PFSK-1 (cell line): ENCODE data around the gene CEP19.

ENCODE experiments used
- POLR2AphosphoS5 ChIP-seq: IDR thresholded peaks from 2 replicates; pipeline ENCODE4 v1.6.1; 2012; ENCODE audit warnings: low read depth, mild to moderate bottlenecking, control low read depth, low read length, moderate library complexity
- TAF1 ChIP-seq: IDR thresholded peaks from 2 replicates; pipeline ENCODE4 v1.6.1; 2012; ENCODE audit warnings: low read length, control low read depth, borderline replicate concordance; ENCODE audit not compliant: insufficient read depth
- TF ChIP-seq, protein P1 (sequence below), 2 experiments: IDR thresholded peaks; 2 replicates each; pipeline versions ENCODE4 v1.6.1 to v1.8.0; 2011 to 2012; ENCODE audit warnings: low read depth in 2 of 2, low read length in 2 of 2, control low read depth in 1 of 2, inconsistent platforms in 1 of 2, mild to moderate bottlenecking in 1 of 2, moderate library complexity in 1 of 2; ENCODE audit not compliant: insufficient read depth in 1 of 2

DNA sequence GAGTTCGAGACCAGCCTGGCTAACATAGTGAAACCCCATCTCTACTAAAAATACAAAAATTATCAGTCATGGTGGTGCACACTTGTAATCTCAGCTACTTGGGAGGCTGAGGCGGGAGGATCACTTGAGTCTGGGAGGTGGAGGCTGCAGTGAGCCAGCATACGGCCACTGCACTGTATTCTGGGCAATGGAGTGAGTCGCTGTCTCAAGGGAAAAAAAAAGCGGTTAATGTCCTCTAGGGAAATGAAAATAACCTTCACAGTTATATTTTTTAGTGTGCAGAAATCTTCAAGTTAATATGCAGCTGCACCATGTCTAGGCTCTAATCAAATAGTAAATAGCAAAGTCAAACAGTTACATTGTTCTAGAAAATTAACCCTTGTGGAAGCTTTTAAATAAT lies 14.8 kb downstream of the CEP19 start:
- TF ChIP-seq, protein P1, sequence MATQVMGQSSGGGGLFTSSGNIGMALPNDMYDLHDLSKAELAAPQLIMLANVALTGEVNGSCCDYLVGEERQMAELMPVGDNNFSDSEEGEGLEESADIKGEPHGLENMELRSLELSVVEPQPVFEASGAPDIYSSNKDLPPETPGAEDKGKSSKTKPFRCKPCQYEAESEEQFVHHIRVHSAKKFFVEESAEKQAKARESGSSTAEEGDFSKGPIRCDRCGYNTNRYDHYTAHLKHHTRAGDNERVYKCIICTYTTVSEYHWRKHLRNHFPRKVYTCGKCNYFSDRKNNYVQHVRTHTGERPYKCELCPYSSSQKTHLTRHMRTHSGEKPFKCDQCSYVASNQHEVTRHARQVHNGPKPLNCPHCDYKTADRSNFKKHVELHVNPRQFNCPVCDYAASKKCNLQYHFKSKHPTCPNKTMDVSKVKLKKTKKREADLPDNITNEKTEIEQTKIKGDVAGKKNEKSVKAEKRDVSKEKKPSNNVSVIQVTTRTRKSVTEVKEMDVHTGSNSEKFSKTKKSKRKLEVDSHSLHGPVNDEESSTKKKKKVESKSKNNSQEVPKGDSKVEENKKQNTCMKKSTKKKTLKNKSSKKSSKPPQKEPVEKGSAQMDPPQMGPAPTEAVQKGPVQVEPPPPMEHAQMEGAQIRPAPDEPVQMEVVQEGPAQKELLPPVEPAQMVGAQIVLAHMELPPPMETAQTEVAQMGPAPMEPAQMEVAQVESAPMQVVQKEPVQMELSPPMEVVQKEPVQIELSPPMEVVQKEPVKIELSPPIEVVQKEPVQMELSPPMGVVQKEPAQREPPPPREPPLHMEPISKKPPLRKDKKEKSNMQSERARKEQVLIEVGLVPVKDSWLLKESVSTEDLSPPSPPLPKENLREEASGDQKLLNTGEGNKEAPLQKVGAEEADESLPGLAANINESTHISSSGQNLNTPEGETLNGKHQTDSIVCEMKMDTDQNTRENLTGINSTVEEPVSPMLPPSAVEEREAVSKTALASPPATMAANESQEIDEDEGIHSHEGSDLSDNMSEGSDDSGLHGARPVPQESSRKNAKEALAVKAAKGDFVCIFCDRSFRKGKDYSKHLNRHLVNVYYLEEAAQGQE (IDR thresholded peaks at IDR 0.05; ENCODE audit: insufficient read depth in 1 of 2, low read depth in 2 of 2, low read length in 2 of 2), result no peak
- TF ChIP-seq POLR2AphosphoS5 (no peak), TAF1 (no peak)
